GM06990 (cell line): ENCODE data around the gene KCNS1.
A peak's percentile ranks its signal among the peaks of the same experiment; 100 is the strongest.

Experiments used
- DNase-seq: peaks from one replicate; pipeline ENCODE4 v3.0.0-alpha.2; 2011; ENCODE audit not compliant: insufficient read length; ENCODE audit errors: extremely low read depth
- H3K27me3 ChIP-seq: replicated peaks from 2 replicates; pipeline ENCODE4 v1.6.0; 2011; ENCODE audit warnings: low read length; ENCODE audit not compliant: control insufficient read depth, insufficient read depth
- H3K36me3 ChIP-seq: 2 replicates; pipeline ENCODE4 v1.5.1; 2011; ENCODE audit warnings: low read length; ENCODE audit not compliant: control insufficient read depth, insufficient read depth
- H3K4me3 ChIP-seq: replicated peaks from 2 replicates; pipeline ENCODE4 v1.5.1; 2011; ENCODE audit warnings: low read depth, mild to moderate bottlenecking, control low read depth, low read length
- TF ChIP-seq, protein P1 (sequence below): IDR thresholded peaks from 2 replicates; pipeline ENCODE4 v1.5.1; 2011; ENCODE audit warnings: low read length, control low read depth, mild to moderate bottlenecking, inconsistent platforms; ENCODE audit not compliant: insufficient read depth, poor library complexity, severe bottlenecking

KCNS1 gene

DNA sequence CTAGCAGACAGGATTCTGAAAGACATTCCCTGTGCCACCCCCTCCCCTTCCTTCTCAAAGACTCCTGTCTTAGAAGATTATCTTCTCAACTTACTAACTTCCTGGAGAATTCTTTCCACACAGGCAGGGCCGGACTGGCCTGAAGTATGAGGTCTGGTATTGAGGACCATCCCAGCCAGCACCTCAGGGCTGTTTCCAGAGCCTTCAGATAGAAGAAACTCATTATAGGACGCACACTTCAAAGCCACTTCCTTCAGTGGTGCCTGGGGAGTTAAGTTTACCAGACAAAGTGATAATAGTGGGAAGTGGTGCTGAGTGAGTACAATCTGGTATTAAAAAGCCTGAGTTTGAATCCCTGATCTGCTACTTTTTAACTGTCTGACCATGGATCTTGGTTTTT lies 15.6 kb downstream of the KCNS1 start:
- H3K27me3 ChIP-seq, result no peaks in the 10 kb centered on the region
- TF ChIP-seq, protein P1, sequence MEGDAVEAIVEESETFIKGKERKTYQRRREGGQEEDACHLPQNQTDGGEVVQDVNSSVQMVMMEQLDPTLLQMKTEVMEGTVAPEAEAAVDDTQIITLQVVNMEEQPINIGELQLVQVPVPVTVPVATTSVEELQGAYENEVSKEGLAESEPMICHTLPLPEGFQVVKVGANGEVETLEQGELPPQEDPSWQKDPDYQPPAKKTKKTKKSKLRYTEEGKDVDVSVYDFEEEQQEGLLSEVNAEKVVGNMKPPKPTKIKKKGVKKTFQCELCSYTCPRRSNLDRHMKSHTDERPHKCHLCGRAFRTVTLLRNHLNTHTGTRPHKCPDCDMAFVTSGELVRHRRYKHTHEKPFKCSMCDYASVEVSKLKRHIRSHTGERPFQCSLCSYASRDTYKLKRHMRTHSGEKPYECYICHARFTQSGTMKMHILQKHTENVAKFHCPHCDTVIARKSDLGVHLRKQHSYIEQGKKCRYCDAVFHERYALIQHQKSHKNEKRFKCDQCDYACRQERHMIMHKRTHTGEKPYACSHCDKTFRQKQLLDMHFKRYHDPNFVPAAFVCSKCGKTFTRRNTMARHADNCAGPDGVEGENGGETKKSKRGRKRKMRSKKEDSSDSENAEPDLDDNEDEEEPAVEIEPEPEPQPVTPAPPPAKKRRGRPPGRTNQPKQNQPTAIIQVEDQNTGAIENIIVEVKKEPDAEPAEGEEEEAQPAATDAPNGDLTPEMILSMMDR, result no peak
- peaks cover 8% of the 10 kb centered on the region for H3K36me3 ChIP-seq
- no peak for DNase-seq
- H3K4me3 ChIP-seq, result no peak overlapping the region

DNA sequence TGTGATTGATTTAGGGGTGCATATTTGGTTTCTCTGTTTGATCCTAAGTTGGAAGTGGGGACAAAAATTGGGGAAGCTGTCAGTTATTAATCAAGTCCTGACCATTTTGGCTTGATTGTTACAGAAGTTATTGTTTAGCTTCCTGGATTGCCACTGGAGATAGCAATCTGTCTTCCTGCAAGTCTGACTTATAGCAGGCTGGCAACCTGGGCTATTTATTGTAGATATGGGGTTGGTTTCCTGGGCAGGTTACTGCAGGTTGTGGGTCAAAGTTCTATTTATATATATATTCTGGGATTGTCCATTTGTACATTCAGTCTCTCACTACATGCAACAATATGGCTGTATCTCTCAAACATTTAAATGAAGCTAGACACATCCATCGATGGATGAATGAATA lies 17.8 kb downstream of the KCNS1 start:
- TF ChIP-seq, protein P1, result no peak

DNA sequence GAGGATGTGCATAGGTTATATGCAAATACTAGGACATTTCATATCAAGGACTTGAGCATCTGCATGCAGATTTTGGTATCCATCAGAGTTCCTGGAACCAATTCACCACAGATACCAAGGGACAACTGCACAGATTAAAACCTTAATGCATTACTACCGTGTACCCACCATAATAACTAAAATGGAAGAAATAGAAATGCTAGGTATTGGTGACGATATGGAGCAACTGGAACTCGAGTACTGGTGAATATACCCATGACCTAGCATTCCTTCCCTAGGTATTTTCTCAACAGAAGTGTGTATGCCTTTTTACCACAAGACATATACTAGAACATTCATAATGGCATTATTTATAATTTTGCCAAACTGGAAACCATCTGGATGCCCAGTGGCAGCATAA lies 18.5 kb downstream of the KCNS1 start:
- Histone ChIP-seq H3K36me3 (peaks cover 13% of the 10 kb centered on the region), H3K4me3 (no peak overlapping the region), H3K27me3 (no peaks in the 10 kb centered on the region)
- no peak for DNase-seq
- TF ChIP-seq, protein P1, result no peak

More for the DNA sequence above, 17.8 kb downstream of the KCNS1 start:
- H3K4me3 ChIP-seq, result no peak overlapping the region
- H3K27me3 ChIP-seq, result no peaks in the 10 kb centered on the region
- DNase-seq, result no peak
- peaks cover 12% of the 10 kb centered on the region for H3K36me3 ChIP-seq

DNA sequence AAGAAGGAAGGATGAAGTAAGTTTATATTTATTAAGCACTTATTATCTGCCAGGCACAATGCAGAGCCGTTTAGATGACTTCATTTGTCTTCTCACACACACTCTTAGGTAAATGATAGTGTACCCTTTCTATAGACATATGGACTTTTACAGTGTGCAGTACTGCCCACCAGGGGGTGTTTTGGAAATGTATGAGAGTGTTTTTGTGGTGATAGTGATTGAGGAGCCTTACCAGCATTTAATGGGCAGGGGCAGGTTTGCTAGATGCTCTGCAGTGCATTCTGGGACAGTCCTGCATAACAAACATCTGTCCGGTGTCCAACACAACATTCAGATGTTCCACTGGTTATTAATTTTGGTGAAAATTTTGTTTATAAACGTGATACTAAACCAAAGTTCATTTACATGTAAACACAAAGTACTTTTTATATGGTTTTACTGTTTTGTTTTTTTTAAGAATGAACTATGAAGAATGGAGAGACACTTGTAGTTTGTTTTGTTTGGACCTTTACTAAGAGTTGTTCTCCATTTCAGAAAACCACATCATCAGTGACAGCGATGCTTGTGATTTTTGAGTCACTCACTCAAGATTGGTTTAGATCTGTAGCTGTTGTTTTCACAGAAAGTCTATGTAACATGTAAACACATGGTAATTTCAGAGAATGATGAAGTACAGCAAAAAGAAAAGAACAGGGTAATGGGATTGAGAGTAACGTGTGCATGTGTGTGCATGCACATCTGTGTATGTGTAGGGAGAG lies 19.9 kb downstream of the KCNS1 start:
- no peak for DNase-seq
- H3K36me3 ChIP-seq, result peaks cover 15% of the 10 kb centered on the region

DNA sequence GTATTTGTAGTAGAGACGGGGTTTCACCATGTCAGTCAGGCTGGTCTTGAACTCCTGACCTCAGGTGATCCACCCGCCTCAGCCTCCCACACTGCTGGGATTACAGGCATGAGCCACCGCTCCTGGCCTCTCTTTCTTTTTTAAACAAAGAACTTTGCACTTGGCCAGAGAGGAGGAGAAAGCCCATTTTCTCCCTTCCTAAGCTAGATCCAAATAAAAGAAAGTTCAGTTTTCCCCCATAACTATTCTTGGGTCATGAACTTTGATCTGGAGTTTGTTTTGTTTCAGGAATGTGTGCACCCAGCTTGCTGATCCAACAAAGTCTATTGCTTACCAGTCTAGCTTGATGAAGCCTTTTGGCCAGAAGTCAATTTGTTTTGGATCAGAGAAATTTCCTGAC lies 23.4 kb downstream of the KCNS1 start:
- Histone ChIP-seq H3K4me3 (no peak overlapping the region), H3K27me3 (no peaks in the 10 kb centered on the region), H3K36me3 (peaks cover 30% of the 10 kb centered on the region)
- no peak for DNase-seq
- TF ChIP-seq, protein P1, result no peak

More for the DNA sequence above, 19.9 kb downstream of the KCNS1 start:
- no peak overlapping the region for H3K4me3 ChIP-seq
- TF ChIP-seq, protein P1, result peak; percentile 46
- H3K27me3 ChIP-seq, result no peaks in the 10 kb centered on the region

DNA sequence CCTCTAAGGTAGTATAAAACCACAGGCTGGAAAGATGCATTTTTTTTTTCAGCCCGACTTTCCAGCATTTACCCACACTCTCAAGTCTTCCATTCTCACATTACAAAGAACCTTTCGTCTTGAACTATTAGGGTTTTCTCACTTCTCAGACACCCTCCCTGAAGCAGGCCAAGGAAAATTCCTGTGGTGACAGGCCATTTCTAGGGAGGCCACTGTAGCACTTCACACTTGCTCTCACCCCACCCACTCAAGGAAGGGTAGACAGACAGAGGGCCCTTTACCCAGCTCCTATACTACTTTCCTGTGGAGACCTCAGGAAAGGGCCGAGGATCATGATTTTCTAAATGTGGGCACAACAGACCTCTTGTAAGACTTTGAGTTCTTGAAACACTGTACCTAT lies 27.7 kb downstream of the KCNS1 start:
- Histone ChIP-seq H3K27me3 (no peaks in the 10 kb centered on the region), H3K4me3 (no peak overlapping the region), H3K36me3 (peaks cover 21% of the 10 kb centered on the region)
- TF ChIP-seq, protein P1, result no peak
- no peak for DNase-seq
